ENCODE results near the gene IL5RA.

IL5RA gene

GRCh38 chr3:3119393-3119851, 9.2 kb upstream of the IL5RA start:
- TF ChIP-seq CTCF (IDR thresholded peaks at IDR 0.05), result no peak

GRCh38 chr3:3117651-3118050, 7.5 kb upstream of the IL5RA start:
- TF ChIP-seq CTCF (IDR thresholded peaks at IDR 0.05), result no peak

GRCh38 chr3:3113042-3113709, 3.0 kb upstream of the IL5RA start:
- no peak for TF ChIP-seq CTCF (IDR thresholded peaks at IDR 0.05)

- no peak for TF ChIP-seq CTCF (IDR thresholded peaks at IDR 0.05)
Observed at GRCh38 chr3:3110749-3111361, 681 bp upstream of the IL5RA start.

GRCh38 chr3:3109407-3110298, 521 bp downstream of the IL5RA start:
- TF ChIP-seq CTCF (IDR thresholded peaks at IDR 0.05), result no peak

- no peak for TF ChIP-seq CTCF (IDR thresholded peaks at IDR 0.05)
Observed at GRCh38 chr3:3107858-3108257, 2.3 kb downstream of the IL5RA start.

- TF ChIP-seq CTCF (IDR thresholded peaks at IDR 0.05), result no peak
Observed at GRCh38 chr3:3107181-3107580, 3.0 kb downstream of the IL5RA start.
